ENCODE results near the gene CUL1.

CUL1 gene

GRCh38 chr7:148809856-148810255 is 111.2 kb downstream of the CUL1 start:
- no peak for DNase-seq

- DNase-seq, result no peak
Observed at GRCh38 chr7:148811892-148812291, 113.2 kb downstream of the CUL1 start.

GRCh38 chr7:148813890-148814289 is 115.2 kb downstream of the CUL1 start:
- DNase-seq, result no peak

- no peak for DNase-seq
Observed at GRCh38 chr7:148814922-148815559, 116.3 kb downstream of the CUL1 start.

- no peak for DNase-seq
Observed at GRCh38 chr7:148815612-148816011, 116.9 kb downstream of the CUL1 start.

GRCh38 chr7:148819697-148820360 is 121.1 kb downstream of the CUL1 start:
- DNase-seq, result no peak

- DNase-seq, result no peak
Observed at GRCh38 chr7:148821422-148821821, 122.7 kb downstream of the CUL1 start.

GRCh38 chr7:148824864-148825263 is 126.2 kb downstream of the CUL1 start:
- DNase-seq, result no peak

- DNase-seq, result no peak
Observed at GRCh38 chr7:148825338-148825737, 126.6 kb downstream of the CUL1 start.

- no peak for DNase-seq
Observed at GRCh38 chr7:148828965-148829364, 130.3 kb downstream of the CUL1 start.

- no peak for DNase-seq
Observed at GRCh38 chr7:148830897-148831692, 132.4 kb downstream of the CUL1 start.

- DNase-seq, result no peak
Observed at GRCh38 chr7:148831782-148832181, 133.1 kb downstream of the CUL1 start.

GRCh38 chr7:148834605-148835004 is 135.9 kb downstream of the CUL1 start:
- DNase-seq, result no peak

- no peak for DNase-seq
Observed at GRCh38 chr7:148835854-148836253, 137.2 kb downstream of the CUL1 start.

GRCh38 chr7:148838905-148839304 is 140.2 kb downstream of the CUL1 start:
- no peak for DNase-seq

- no peak for DNase-seq
Observed at GRCh38 chr7:148847815-148848734, 149.4 kb downstream of the CUL1 start.

GRCh38 chr7:148849393-148850098 is 150.8 kb downstream of the CUL1 start:
- DNase-seq, result no peak

GRCh38 chr7:148850564-148850963 is 151.9 kb downstream of the CUL1 start:
- no peak for DNase-seq

All from effector CD8-positive, alpha-beta T cell (primary cell).